ENCODE measurements around the gene KIAA1217. TPM values are rescaled to one million over a fixed set of nuclear protein-coding genes. Genes with fewer than 3 reads are reported as not detected.

KIAA1217 gene
- total and polyA plus RNA-seq, 12 donors: 6.9 to 49.5 (median 38.4) TPM

GRCh38 chr10:24536636-24537035 lies 327.7 kb downstream of the KIAA1217 start:
- ATAC-seq: no peak

GRCh38 chr10:24541239-24541753 lies 332.4 kb downstream of the KIAA1217 start:
- H3K27me3 ChIP-seq: no peaks in the 10 kb centered on the region
- H3K4me1 ChIP-seq: no peaks in the 10 kb centered on the region
- H3K4me3 ChIP-seq: no peak overlapping the region
- TF ChIP-seq CTCF (IDR thresholded peaks at IDR 0.05): no peak
- WGBS, 2 donors: 94 to 96% methylated on average over 9 of the region's 9 CpGs
- DNase-seq (no peak), ATAC-seq (no peak)
- intact Hi-C loops (cut with DNase I): no loop called here
- H3K9me3 ChIP-seq: no peaks in the 10 kb centered on the region
- H3K27ac ChIP-seq: no peak overlapping the region
- H3K36me3 ChIP-seq: peaks cover 0 to 97% (median 37%) of the 10 kb centered on the region in 9 donors

More at GRCh38 chr10:24536636-24537035, 327.7 kb downstream of the KIAA1217 start:
- intact Hi-C loops (cut with DNase I): no loop called here
- WGBS, 2 donors: 89 to 92% methylated on average over 11 of the region's 11 CpGs
- peaks cover 0 to 97% (median 50%) of the 10 kb centered on the region in 9 donors for H3K36me3 ChIP-seq
- no peaks in the 10 kb centered on the region for H3K9me3 ChIP-seq
- no peaks in the 10 kb centered on the region for H3K4me1 ChIP-seq
- H3K27me3 ChIP-seq: no peaks in the 10 kb centered on the region
- TF ChIP-seq CTCF (IDR thresholded peaks at IDR 0.05): no peak
- no peak overlapping the region for H3K27ac ChIP-seq
- no peak overlapping the region for H3K4me3 ChIP-seq
- no peak for DNase-seq

- TF ChIP-seq CTCF (IDR thresholded peaks at IDR 0.05): no peak
- H3K9me3 ChIP-seq: no peaks in the 10 kb centered on the region
- DNase-seq (no peak), ATAC-seq (no peak)
- H3K27me3 ChIP-seq: no peaks in the 10 kb centered on the region
- WGBS, 2 donors: 92 to 94% methylated on average over 14 of the region's 14 CpGs
- intact Hi-C loops (cut with DNase I): no loop called here
- H3K4me1 ChIP-seq: no peaks in the 10 kb centered on the region
- no peak overlapping the region for H3K27ac ChIP-seq
- H3K4me3 ChIP-seq: no peak overlapping the region
- peaks cover 0 to 96% (median 39%) of the 10 kb centered on the region in 9 donors for H3K36me3 ChIP-seq
Observed at GRCh38 chr10:24542314-24543270, 333.7 kb downstream of the KIAA1217 start.

GRCh38 chr10:24544776-24545175 lies 335.8 kb downstream of the KIAA1217 start:
- intact Hi-C loops (cut with DNase I): no loop called here
- TF ChIP-seq CTCF (IDR thresholded peaks at IDR 0.05): no peak
- 96% methylated on average over 10 of the region's 10 CpGs for WGBS, 2 donors
- H3K4me3 ChIP-seq: no peak overlapping the region
- no peaks in the 10 kb centered on the region for H3K27me3 ChIP-seq
- DNase-seq (no peak), ATAC-seq (no peak)
- H3K36me3 ChIP-seq: peaks cover 0 to 100% (median 44%) of the 10 kb centered on the region in 9 donors
- H3K27ac ChIP-seq: no peak overlapping the region
- H3K4me1 ChIP-seq: no peaks in the 10 kb centered on the region
- H3K9me3 ChIP-seq: no peaks in the 10 kb centered on the region

All from heart right ventricle (tissue), 16 donors.